OCI-LY3 (cell line): ENCODE measurements around the gene SELENOS.

ENCODE experiments used
- H2AFZ ChIP-seq: fragments of 200-600, 300-600 bp; shearing (Covaris generic); 2 replicates; pipeline ENCODE4 v1.6.0; 2014; ENCODE audit warnings: antibody characterized with exemption, low read depth, low read length
- H3K27ac ChIP-seq: fragments of 200-600, 300-600 bp; sonication (generic); 2 replicates; pipeline ENCODE4 v1.5.1; 2014; ENCODE audit warnings: mild to moderate bottlenecking, low read length, moderate library complexity, mixed read lengths
- H3K27me3 ChIP-seq: fragments of 200-600, 300-600 bp; sonication (generic); 2 replicates; pipeline ENCODE4 v1.6.1; 2014; ENCODE audit warnings: low read depth, low read length, mixed read lengths
- H3K36me3 ChIP-seq: fragments of 200-600, 300-600 bp; sonication (generic); replicated peaks from 2 replicates; pipeline ENCODE3; 2014; ENCODE audit warnings: low read depth, low read length, mixed read lengths
- H3K4me1 ChIP-seq: fragments of 300-600, 200-600 bp; sonication (generic); 2 replicates; pipeline ENCODE4 v1.6.1; 2014; ENCODE audit warnings: low read length, mixed read lengths
- H3K4me2 ChIP-seq: fragments of 200-600, 300-600 bp; sonication (generic); 2 replicates; pipeline ENCODE4 v1.6.1; 2014; ENCODE audit warnings: low read length, mixed read lengths
- H3K4me3 ChIP-seq: fragments of 300-600, 200-600 bp; sonication (generic); 2 replicates; pipeline ENCODE4 v1.5.1; 2014; ENCODE audit warnings: antibody characterized with exemption, mild to moderate bottlenecking, low read length, moderate library complexity
- H3K79me2 ChIP-seq: fragments of 300-600, 200-600 bp; shearing (Covaris generic); 2 replicates; pipeline ENCODE4 v1.6.1; 2014; ENCODE audit warnings: mild to moderate bottlenecking, low read length, mixed read lengths
- H3K9ac ChIP-seq: fragments of 300-600, 200-600 bp; shearing (Covaris generic); 2 replicates; pipeline ENCODE4 v1.6.0; 2014; ENCODE audit warnings: mild to moderate bottlenecking, low read length, moderate library complexity
- H3K9me3 ChIP-seq: fragments of 200-600, 300-600 bp; shearing (Covaris generic); 2 replicates; pipeline ENCODE4 v1.6.1; 2014; ENCODE audit warnings: low read length, mixed read lengths; ENCODE audit not compliant: insufficient read depth
- H4K20me1 ChIP-seq: fragments of 200-600, 300-600 bp; sonication (generic); 2 replicates; pipeline ENCODE4 v1.6.1; 2016; ENCODE audit warnings: low read length, mixed read lengths; ENCODE audit not compliant: insufficient read depth
- EZH2phosphoT487 ChIP-seq: fragments of 200-600 bp; shearing (Covaris generic); IDR thresholded peaks from 2 replicates; pipeline ENCODE4 v1.6.1; 2018; ENCODE audit warnings: antibody characterized with exemption, mixed run types, low read depth
- TF ChIP-seq, protein P1 (sequence below): fragments of 200-600, 300-600 bp; sonication (generic); IDR thresholded peaks from 2 replicates; pipeline ENCODE4 v1.5.1; 2014; ENCODE audit warnings: antibody characterized with exemption, low read length, low read depth

The SELENOS gene

DNA sequence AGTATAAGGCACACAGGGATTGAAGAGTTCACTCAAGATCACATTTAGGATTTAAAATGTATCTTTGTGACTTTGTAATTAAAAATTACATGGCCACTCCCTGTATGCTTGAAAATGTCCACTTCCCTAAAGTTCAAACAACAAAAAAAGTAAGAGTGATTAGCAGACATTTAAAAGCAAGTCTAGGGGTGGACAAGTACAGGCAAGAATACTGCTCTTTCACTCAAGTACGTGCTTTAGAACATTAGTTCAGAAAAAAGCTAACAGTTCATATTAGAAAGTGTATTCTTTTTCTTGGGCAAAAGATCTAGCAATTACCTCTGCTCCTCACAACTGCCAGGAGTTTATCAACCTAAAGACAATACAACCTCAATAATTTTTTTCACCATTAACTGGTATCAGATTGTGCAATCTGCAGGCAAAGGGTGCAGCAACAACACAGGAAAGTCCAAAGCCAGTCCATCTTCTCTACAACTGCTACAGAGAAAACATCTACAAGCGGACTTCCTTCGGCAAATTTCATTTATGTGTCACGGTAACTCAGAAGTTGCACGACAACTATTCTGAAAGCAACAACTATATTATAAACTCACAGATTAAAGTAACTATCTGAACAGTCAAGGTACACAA, 43.5 kb downstream of the SELENOS start:
- Histone ChIP-seq H3K4me3 (no peak overlapping the region), H3K27ac (no peak overlapping the region), H3K27me3 (no peaks in the 10 kb centered on the region), H3K9me3 (no peaks in the 10 kb centered on the region), H3K4me2 (no peak overlapping the region), H3K36me3 (peaks cover 13% of the 10 kb centered on the region), H3K4me1 (no peaks in the 10 kb centered on the region), H3K79me2 (peaks cover 17% of the 10 kb centered on the region), H3K9ac (no peak overlapping the region), H2AFZ (no peak overlapping the region), H4K20me1 (peaks cover 11% of the 10 kb centered on the region)
- TF ChIP-seq EZH2phosphoT487, result no peak
- TF ChIP-seq, protein P1, sequence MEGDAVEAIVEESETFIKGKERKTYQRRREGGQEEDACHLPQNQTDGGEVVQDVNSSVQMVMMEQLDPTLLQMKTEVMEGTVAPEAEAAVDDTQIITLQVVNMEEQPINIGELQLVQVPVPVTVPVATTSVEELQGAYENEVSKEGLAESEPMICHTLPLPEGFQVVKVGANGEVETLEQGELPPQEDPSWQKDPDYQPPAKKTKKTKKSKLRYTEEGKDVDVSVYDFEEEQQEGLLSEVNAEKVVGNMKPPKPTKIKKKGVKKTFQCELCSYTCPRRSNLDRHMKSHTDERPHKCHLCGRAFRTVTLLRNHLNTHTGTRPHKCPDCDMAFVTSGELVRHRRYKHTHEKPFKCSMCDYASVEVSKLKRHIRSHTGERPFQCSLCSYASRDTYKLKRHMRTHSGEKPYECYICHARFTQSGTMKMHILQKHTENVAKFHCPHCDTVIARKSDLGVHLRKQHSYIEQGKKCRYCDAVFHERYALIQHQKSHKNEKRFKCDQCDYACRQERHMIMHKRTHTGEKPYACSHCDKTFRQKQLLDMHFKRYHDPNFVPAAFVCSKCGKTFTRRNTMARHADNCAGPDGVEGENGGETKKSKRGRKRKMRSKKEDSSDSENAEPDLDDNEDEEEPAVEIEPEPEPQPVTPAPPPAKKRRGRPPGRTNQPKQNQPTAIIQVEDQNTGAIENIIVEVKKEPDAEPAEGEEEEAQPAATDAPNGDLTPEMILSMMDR, result no peak

DNA sequence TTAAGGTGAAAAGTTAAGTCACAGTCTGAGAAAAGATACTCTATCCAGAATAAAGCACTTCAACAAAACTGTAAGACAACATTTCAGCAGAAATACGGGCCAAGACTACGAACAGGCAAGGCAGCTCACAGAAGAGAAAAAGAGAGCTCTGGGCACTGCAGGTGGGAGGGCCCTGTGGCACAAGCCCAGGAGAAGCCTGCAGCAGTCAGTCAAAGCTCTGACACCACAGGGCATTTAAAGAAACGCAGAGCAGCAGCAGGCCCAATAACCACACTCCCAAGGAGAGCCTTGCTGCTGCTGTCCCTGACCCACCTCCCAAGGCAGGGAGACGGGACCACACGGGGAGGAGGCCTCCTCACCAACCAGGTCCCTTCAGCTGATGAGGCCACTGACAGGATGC, 44.6 kb downstream of the SELENOS start:
- no peak overlapping the region for H2AFZ ChIP-seq
- H3K4me3 ChIP-seq, result no peak overlapping the region
- peaks cover 8% of the 10 kb centered on the region; the same call in 1 of the 2 replicates for H3K9me3 ChIP-seq
- peaks cover 8% of the 10 kb centered on the region; the same call in 1 of the 2 replicates for H4K20me1 ChIP-seq
- no peak overlapping the region for H3K4me2 ChIP-seq
- H3K27me3 ChIP-seq, result no peaks in the 10 kb centered on the region
- H3K4me1 ChIP-seq, result no peaks in the 10 kb centered on the region
- H3K27ac ChIP-seq, result no peak overlapping the region
- no peak overlapping the region for H3K9ac ChIP-seq
- TF ChIP-seq, protein P1, result no peak
- TF ChIP-seq EZH2phosphoT487, result no peak
- peaks cover 20% of the 10 kb centered on the region for H3K79me2 ChIP-seq
- H3K36me3 ChIP-seq, result peaks cover 22% of the 10 kb centered on the region

DNA sequence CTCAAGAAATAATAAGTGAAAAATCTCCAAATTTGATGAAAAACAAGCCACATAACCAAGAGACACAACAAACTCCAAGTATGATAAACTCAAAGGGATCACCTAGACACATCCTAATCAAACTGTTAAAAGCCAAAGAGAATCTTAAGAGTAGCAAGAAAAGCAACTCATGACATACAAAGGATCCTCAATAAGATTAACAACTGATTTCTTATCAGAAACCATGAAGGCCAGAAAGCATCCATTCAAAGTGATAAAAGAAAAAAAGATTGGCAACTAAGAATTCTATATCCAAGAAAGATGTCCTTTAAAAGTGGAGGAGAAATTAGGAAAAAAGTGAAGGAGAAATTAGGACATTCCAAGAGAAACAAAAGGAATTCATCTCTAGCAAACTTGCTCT, 49.0 kb downstream of the SELENOS start:
- no peak overlapping the region for H3K4me3 ChIP-seq
- no peaks in the 10 kb centered on the region for H3K27me3 ChIP-seq
- H3K79me2 ChIP-seq, result peaks cover 47% of the 10 kb centered on the region
- TF ChIP-seq, protein P1, result no peak
- TF ChIP-seq EZH2phosphoT487, result no peak
- H3K4me2 ChIP-seq, result no peak overlapping the region
- H3K4me1 ChIP-seq, result no peaks in the 10 kb centered on the region
- no peak overlapping the region for H2AFZ ChIP-seq
- peaks cover 8% of the 10 kb centered on the region; the same call in 1 of the 2 replicates for H3K9me3 ChIP-seq
- H3K27ac ChIP-seq, result no peak overlapping the region
- H3K9ac ChIP-seq, result no peak overlapping the region
- peaks cover 15% of the 10 kb centered on the region for H4K20me1 ChIP-seq
- peaks cover 28% of the 10 kb centered on the region for H3K36me3 ChIP-seq

DNA sequence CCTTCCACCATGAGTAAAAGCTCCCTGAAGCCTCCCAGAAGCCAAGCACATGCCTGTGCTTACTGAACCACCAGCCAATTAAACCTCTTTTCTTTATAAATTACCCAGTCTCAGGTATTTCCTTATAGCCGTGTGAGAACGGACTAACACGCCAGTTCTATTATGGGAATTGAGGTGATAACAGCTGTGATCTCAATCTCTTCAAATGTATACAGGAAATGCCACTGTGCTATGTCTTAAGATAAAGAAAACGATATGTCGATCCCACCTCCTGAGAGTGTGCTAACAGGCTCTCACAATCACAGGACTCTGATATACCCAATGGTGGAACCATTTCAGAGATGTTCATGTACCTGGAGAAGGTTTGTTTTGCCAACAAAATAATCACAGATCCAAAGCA, 51.6 kb downstream of the SELENOS start:
- Histone ChIP-seq H4K20me1 (peaks cover 20% of the 10 kb centered on the region), H2AFZ (no peak overlapping the region), H3K9me3 (peaks cover 8% of the 10 kb centered on the region; the same call in 1 of the 2 replicates), H3K79me2 (peaks cover 41% of the 10 kb centered on the region), H3K27me3 (no peaks in the 10 kb centered on the region), H3K4me1 (no peaks in the 10 kb centered on the region), H3K4me2 (no peak overlapping the region), H3K9ac (no peak overlapping the region), H3K4me3 (no peak overlapping the region), H3K36me3 (peaks cover 24% of the 10 kb centered on the region), H3K27ac (no peak overlapping the region)
- TF ChIP-seq, protein P1, result no peak
- no peak for TF ChIP-seq EZH2phosphoT487
